Measurements from ENCODE around the gene DDC.

DNA sequence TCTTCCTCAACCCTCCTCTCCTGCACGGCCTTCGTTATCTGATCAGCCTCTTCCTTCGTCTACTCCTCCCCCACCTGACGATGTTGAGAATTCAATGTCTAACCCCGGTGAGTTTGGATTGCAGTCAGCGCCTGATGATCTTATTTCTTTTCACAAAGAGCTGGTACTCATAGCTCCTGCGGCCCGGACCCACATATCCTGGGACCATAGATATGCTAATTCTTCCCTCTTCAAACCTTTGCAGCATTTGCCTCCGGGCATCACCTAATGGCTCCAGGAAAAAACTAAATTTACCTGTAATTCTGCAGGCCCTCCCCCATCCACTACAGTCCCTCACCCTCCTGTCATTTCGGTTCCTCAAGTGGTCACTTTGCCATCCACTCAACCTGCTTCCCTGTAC, 12.4 kb upstream of the DDC start:
- TF ChIP-seq, protein P1, sequence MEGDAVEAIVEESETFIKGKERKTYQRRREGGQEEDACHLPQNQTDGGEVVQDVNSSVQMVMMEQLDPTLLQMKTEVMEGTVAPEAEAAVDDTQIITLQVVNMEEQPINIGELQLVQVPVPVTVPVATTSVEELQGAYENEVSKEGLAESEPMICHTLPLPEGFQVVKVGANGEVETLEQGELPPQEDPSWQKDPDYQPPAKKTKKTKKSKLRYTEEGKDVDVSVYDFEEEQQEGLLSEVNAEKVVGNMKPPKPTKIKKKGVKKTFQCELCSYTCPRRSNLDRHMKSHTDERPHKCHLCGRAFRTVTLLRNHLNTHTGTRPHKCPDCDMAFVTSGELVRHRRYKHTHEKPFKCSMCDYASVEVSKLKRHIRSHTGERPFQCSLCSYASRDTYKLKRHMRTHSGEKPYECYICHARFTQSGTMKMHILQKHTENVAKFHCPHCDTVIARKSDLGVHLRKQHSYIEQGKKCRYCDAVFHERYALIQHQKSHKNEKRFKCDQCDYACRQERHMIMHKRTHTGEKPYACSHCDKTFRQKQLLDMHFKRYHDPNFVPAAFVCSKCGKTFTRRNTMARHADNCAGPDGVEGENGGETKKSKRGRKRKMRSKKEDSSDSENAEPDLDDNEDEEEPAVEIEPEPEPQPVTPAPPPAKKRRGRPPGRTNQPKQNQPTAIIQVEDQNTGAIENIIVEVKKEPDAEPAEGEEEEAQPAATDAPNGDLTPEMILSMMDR (IDR thresholded peaks at IDR 0.05): no peak
- TF ChIP-seq POLR2A (IDR thresholded peaks at IDR 0.05): no peak

All from esophagus squamous epithelium (tissue), 4 donors.